ENCODE data around the gene C2CD2.

The C2CD2 gene

DNA sequence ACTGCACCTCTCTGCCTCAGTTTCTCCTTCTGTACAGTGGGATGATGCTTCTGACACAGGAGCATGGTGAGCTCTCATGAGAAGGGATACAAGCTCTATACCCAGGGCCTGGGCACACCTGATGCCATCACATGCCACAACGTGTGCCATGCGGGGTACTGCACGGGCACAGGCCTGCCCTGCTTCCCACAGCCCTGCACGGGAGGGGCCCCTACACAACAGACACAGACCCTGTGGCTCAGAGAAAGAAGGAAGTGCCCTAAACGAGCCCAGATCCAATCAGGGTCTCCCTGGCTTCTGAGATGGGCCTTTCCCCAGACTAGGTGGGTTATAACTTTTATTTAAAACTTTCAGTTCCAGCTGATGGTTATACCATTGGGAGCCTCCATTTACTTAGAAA is 24.6 kb downstream of the C2CD2 start:
- DNase-seq: no peak

DNA sequence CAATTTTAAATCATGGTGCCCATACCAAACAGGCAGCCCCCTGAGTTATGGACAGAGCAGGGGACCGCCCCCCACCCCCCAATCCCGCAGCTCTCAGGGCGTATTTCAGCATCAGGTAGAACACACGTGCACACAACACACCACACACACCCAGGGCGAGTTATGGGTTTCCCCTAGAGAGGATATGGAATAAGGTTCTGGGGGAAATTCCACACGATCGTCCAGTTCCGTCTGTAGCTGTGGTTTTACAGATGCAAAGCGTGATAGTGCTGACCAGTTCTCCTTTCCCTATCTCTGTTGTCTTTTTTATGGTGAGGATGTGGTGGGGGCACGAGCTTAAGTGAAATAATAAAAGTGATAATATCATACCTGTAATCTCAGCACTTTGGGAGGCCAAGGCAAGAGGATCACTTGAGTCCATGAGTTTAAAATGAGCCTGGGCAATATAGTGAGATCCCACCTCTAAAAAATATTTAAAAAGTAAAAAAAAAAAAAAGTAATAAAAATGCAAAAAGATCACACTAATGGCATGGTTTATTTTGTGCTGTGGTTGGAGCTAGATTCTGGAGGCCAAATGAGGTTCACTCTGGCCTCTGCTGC is 25.1 kb downstream of the C2CD2 start:
- no peak for DNase-seq

DNA sequence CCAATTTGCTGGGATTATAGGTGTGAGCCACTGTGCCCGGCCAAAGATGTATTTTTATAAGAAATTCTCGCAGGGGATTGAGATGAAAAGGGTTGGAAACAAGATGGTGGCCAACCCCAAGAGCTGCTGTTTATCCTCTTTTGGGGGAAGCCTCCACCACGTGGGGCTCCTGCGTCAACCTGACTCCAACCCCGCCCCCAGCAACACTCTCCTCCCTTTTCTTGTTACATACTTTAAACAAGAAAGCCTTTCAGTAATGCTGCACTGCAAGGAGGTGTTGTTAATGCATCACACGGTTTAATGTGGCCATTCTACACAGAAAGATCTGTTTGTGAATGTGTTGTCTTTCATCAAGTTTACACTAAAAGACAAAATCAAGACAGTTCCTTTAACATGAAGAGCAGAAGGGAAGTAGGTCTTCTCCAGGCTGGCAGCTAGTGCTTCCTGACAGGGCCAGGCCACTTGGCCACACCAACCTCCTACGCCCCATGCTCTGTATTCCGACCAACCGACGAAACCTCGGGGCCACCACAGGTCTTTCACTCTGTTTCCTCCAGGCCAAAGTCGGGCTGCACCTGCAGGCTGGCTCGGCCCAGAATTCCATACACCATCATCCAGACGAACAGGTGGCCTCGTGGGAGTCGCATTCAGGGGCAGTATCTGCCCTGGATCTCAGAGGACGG is 25.9 kb downstream of the C2CD2 start:
- DNase-seq: no peak

DNA sequence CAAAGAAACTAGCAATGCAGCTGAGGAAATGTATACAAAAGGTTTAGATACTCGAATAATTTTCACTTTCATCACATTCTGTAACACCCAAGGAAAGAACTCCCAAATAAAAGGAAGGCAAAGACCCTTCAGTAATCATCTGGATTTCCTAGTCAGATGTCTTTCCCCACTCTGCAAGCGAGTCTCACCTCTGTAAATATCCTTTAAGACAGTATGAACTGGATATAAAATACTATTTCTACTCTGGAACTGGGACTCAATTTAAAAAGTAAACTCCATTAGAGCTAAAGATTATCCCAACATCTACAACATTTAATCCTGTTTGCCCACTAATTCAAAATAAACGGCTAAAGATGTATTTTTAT is 27.0 kb downstream of the C2CD2 start:
- no peak for DNase-seq

DNA sequence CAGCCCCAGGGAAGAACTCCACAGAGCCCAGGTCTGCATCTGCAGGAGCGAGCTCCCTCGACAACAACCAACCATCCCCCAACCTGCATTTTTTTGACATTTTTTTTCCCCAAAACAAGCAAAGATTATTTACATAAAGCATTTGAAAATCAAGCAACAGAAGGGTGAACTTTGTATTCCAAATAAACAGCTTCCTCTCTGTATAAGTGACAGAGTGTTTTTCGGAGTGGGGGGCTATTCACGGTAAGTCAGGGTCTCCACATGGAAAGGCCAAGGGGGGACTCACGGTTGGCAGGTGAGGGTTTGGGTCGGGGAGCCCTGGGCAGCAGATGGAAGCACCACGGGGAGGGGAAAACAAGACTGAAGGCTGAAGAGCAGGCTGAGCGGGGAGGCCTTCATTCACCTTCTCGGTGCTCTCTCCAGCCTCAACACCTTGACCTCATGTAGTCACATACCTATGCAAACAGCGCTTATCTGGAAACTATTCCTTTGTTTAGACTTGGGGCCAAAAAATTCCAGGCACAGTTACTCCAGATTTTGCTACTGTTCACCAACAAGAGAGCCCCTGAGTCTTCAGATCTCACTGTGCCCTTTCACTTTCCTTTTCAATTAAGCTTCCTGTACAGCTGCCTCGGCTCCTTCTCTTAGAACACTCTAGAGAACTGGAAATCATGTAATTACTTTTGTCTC is 27.6 kb downstream of the C2CD2 start:
- peak; percentile 46 for DNase-seq

DNA sequence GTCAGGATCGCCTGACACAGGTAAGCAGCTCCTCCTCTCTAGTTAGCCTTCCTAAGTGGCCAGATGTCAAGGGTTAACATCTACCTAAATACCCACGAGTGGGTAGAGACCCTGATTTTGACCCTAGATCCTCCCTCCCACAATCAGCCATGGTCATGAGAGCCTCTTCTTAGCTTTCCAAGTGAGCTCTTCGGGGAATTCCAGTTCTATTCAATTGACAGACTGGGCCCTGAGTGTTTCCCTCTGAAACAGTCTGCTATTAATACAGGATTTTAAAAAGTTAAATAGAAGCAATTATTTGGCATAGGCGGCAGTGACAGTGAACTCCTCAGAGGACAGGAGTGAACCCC is 28.1 kb downstream of the C2CD2 start:
- no peak for DNase-seq

DNA sequence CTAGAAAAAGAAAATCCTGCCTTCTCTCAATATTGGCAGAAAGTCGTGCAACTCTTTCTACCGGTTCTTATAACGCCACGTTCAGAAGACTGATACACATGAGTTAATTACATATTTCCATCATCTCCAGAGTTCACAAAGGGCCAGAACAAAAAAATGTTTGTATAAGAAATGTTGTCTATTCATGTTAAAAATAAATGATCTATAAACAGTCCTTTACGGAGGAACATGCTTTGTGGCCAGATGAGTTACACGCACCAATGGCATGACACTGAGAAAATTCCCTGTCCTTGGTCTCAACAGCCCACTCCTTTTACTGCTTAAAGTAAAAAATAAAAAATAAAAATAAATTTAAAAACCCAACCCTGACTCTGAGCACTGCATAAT is 29.5 kb downstream of the C2CD2 start:
- peak; percentile 23 for DNase-seq

DNA sequence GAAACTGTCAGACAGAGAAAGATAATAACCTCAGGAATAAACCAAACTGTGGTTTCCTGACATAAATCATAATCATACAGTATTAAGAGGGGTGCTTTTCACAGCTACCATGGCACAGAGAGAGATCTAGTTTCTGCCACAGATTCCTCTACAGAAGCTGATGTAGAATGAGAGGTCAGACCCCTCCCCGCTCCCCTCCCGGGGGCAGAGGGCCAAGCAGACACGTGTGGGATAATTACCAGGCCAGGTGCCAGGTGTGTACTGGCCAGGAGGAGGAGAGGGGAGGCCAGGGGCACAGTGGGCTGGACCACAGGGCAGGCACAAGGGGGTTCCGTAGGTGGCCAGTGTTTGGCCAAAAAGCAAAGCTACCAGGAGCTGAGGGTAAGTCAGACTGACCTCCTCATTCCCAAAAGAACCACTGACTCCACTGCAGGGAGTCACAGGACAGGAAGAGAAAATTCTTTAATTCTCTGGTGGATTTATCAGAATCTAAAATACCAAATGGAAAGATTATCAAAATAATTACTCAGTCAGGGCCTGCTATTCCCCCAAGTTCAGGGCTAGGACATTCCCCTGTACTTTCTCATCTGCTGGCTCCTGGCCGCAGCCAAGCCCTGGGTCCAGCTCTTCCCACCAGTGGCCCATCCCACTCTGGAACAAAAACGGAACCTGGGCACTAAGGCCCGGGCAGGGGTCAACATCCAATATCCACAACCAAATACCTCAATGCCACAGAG is 30.0 kb downstream of the C2CD2 start:
- peak; percentile 54 for DNase-seq

DNA sequence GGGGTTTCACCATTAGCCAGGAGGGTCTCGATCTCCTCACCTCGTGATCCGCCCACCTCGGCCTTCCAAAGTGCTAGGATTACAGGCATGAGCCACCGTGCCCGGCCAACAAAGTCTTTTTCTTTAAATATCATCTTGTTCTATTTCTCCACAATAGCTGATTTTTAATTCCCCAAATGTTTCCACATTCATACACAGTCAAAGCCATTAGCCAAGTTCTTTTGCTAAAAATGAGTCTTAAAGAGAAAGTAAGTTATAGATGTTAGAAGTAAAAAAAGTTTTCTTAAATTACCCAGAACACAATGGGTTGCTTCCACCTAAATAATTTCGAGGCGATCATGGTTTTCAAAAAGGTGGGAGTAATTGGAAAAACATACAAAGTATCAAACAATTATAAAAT is 30.6 kb downstream of the C2CD2 start:
- no peak for DNase-seq

DNA sequence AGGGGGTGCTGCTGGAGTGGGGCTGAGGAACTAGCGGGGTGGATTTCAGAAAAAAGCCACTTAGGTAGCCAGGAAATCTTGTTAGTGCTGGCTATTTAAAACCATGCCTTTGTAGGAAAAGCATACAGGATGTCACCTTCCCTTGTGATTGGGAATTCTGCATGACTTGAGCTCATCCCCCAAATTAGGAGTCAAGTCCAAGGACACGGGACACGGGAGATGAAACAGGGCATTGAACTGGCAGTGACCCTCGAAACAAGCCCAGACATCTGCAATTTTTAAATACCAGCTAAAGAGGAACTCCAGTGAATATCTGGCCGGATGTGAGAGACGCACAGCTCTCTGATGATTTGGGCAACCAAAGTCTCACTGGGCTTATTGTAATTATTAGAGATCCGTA is 32.8 kb downstream of the C2CD2 start:
- DNase-seq: no peak

DNA sequence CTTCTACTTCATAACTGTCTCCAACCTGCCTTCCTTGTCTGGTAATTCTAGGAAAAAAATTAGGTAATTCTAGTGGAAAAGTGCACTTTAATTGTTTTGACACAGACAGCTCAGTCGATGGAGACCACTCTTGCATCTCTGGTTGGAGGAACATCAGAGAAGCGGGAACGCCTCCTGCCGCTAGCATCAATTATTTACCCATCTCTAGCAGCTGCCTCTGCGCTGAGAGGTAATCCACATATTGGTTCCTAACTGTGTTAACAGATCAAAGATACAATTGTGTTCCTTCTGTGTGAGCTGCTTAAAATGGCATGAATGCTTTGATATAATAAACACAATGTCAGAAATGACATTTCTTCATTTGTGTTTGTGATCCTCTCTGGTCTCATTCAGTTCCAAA is 33.3 kb downstream of the C2CD2 start:
- DNase-seq: no peak

DNA sequence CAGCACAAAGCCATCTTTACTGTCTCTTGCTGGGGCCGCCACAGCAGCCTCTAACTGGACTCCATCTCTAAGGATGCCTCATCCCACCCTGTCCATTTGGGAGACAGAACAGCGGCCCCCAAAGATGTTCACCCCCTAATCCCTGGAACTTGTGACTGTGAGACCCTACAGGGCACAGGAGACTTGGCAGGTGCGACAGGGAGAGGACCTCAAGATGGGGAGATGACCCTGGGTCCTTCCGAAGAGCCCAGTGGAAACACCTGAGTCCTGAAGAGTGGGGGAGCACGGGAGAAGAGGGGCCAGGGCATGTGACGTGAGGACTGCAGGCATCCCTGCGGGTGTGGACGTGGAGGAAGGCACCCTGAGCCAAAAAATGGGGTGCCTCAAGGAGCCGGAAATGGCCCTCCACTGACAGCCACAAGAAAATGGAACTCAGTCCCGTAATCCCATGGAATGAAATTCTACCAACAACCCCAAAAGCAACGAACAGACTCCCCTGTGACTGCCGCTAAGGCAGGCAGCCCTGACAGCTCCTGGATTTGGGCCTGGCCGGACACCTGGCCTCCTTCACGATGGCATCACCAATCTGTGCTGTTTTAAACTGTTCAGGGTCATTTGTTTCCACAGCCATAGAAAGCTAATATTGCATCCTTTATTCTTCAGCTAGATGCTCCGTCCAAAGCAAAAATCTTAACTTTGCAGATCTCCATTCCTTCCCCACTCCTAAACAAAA is 34.0 kb downstream of the C2CD2 start:
- no peak for DNase-seq

DNA sequence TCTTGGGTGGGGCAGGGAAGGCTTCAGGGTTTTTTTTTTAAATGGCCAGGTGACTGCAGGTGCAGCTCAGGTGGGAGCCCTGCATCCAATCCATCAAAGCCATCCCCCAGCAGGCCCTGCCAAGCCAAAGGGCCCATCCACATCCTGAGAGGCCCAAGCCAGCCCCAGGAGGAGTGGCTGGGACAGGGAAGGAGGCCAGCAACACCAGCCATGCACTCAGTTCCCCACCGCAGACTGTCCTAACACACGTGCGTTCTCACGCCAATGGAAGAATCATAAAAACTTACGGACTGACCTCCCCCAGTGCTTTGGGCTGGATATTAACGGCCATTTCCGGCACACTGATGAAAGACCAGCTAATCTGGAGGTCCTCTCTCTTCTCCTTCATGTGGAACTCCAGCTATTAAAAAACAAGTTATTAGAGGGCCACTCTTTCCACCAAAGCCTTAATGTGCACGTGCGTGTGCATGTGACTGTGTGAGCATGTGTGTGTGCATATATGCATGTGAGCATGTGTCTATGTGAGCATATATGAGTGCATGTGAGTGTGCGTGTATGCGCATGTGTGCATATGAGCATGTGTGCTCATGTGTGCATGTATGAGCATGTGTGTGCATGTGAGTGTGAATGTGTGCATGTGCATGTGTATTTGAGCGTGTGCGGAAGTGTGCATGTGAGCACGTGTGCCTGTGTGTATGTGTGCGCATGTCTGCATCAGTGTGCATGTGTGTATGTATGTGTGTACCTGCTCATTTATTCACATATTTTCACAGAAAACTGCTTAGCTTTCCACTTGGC is 35.1 kb downstream of the C2CD2 start:
- DNase-seq: no peak

DNA sequence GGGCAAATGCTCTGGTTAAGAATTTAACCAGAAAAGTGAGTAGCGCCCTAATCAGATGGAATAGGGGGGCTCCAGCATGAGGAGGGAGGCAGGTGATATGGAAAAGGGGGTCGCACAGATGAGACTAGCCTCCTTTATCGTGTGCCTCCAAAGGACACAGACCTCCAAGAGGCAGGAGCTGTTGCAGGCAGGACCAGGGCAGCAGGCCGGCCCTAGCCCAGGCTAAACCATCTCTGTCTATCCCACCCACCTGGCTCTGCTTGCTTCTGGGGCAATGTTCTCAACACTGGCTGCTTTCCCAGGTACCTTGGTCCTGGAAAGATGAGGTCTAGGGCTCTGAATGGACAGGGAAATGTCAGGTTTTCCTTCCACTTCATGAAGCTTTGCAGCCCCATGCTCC is 36.3 kb downstream of the C2CD2 start:
- no peak for DNase-seq

DNA sequence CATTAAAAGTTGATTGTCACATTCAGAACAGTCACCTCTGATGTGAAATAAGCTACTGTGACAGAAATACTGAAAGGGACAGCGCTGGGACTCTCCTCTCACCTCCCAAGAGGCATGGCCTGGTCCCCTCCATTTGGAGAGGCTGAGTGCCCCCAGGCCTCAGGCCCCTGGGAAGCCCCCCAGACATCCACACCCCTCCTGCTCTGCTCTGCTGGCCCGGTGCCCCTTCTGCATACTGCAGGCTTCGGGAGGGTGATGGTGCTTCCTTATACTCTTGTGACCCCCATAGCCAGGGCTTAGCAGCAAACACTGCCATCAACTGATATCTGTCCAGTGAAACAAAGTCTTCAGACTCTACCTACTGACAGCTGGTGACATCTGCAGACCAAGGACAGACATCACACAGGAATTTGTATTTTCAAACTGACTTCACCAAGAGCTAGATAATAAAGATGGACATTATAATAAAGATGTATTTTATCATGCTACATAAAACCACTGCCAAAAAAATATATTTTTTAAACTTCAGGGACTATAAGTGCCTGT is 36.9 kb downstream of the C2CD2 start:
- DNase-seq: no peak

DNA sequence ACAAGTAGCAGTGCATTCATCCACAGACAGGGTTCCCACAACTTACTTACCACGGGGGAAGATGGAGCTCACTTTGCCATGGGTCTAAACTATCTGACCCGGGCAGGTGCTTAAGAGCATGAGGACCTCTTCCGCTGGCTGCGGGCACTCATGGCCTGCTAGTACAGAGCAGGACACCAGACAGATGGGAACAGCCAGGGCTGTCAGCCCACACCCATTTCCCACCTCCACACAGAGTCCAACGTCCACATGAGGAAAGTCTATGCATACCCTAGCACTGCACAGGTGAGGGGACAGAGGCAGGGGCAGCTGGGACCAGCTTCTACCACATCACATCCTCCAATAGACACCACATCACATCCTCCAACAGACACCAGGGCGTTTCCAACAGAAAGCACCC is 38.9 kb downstream of the C2CD2 start:
- no peak for DNase-seq

DNA sequence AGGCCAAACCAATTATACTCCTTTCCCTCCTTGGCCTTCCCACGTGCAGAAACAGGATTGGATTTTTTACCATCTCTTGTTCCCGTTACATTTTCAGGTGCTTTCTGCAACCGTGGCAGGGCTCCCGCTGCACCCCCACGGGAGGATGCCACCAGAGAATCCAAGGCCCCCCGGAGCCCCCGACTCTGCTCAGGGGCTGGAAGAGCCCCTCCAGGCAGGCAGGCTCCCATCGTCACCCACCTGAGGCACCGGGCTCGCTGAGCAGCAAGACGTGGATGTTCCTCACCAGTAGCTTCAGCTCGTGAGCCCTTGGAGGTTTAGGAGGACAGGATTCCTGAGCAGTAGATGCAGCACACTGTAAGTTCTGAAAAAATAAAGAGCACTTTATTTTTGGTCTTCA is 39.5 kb downstream of the C2CD2 start:
- no peak for DNase-seq

DNA sequence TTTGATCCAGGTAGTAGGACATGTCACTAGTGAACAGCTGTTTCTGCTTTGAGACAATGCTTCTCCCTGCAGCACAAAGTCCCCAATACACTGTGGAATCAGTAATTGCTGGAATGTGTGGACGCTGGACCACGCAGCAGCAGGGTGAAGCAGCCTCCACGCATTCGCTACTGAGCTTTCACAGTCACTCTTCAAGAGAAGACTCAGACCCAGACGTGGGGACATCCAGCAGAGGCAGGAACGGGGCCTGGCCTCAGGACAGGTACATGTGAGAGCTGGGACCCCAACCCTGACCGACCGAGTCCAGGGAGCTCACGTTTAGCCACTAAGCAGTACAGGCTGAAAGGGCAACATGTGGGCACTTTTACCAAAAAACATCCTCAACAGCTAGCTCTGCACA is 40.6 kb downstream of the C2CD2 start:
- no peak for DNase-seq

DNA sequence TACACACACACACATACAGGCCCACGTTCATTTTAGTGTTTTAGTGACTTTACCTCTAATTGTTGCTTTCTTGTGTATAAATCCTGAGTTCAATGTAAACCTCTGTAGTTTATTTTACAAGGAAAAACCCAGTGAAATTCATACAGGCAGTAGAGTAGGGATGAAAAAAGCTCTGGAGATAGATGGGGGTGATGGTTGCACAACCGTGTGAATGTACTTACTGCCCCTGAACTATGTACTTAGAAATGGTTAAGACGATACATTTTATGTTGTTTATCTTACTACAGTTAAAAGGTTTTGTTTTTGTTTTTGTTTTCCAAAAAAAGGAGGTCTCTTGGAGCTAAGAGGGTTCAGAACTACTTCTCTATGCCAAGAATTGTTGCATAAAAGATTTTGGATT is 45.0 kb downstream of the C2CD2 start:
- no peak for DNase-seq

DNA sequence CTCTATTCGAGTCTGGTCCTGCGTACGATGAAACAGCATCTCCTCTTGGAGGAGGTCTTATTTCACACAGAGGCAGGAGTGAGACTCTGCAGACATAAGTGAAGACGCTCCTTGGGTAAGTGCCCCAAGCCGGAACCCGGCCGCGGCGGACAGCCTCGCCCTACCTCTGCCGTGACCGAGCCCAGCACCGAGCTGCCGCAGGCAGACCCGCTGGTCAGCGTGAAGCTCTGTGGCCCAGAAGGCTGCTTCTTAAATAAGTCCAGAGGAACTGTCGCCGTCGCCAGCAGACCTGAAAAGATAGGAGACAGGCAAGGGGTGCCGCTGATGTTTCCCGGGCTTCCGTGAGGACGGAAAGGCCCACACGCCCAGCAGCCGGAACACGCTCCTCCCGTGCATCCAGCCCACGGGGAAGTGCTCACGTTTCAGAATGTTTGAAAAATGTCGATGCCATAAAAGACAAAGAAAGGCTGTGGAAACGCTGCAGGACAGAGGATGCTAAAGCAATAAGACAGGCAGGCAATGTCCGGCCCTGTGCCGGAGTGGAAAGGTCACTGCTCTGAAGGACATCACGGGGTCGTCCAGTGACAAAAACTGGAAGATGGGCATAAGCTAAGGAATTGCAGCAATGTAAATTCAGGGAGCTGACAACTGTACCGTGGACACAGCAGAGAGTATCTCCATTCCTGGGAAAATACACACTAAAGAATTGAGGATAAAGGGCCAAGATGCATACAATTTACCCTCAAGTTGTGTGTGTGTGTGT is 46.1 kb downstream of the C2CD2 start:
- no peak for DNase-seq

DNA sequence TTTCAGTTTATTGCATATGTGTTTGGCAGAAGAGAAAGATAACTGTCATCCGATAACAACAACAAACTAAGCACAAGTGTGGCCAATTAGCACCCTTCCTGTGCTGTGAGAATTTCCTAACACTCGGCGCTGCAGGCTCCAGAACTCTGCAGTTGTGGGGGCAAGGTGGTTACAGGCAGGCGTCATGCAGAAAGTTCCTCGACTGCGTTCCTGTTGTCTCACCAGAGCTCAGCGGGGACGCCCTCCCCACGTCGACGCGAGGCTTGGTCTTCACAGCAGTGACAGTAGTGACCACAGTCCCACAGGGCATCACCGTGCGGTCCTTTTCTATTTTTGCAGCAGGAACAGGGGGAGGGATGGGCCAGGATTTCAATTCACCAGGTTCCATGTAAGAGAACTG is 47.0 kb downstream of the C2CD2 start:
- no peak for DNase-seq

All from fibroblast of skin of scalp (primary cell).